K562 (cell line): ENCODE data around the gene SLC25A21. TPM values are rescaled to one million over a fixed set of nuclear protein-coding genes. Genes with fewer than 3 reads are reported as not detected.

ENCODE experiments used
- ATAC-seq: fragments of 200-7000 bp; cut with Tn5 transposase; 3 replicates; pipeline ENCODE4 v1.9.1; 2020; ENCODE audit warnings: moderate library complexity
- BruUV-seq: library from RNA; stranded (reverse); fragments of 400-500 nt; replicated peaks from 2 replicates; lab custom pipeline; 2021; lab: Mats Ljungman, UMichigan
- CTCF ChIA-PET: fragments of 300-600 bp; formaldehyde crosslinking; extraction: SDS; loops from one replicate; lab custom pipeline; 2021; ENCODE audit warnings: low intra/inter-chr PET ratio; lab: Yijun Ruan, JAX
- POLR2A ChIA-PET: fragments of 300-600, 350-650 bp; sonication (Branson Sonifier 250); formaldehyde crosslinking; extraction: SDS; loops from one replicate; lab custom pipeline; 2021; ENCODE audit warnings: antibody characterized with exemption, inconsistent platforms; lab: Yijun Ruan, JAX
- DNase-seq, 4 experiments: peaks; one replicate each; pipeline versions ENCODE4 v3.0.0 to v3.0.0-alpha.2; 2011 to 2018; ENCODE audit warnings: low spot score in 3 of 4, mixed read lengths in 3 of 4; ENCODE audit errors: extremely low read depth in 1 of 4
- FAIRE-seq: peaks from 2 replicates; lab custom pipeline; 2011; peaks lifted over from hg19 to GRCh38; lab: Jason Lieb, UNC
- H2AFZ ChIP-seq: 2 replicates; pipeline ENCODE4 v1.6.0; 2011; ENCODE audit warnings: low read depth, low read length, control low read depth, inconsistent platforms
- H3K27ac ChIP-seq: fragments of 200-600 bp; 3 replicates; pipeline ENCODE4 v1.8.0; 2011; ENCODE audit warnings: low read depth, mild to moderate bottlenecking, control low read depth, inconsistent platforms, low read length, moderate library complexity, mixed read lengths; ENCODE audit errors: extremely low read depth
- H3K27me3 ChIP-seq, 2 experiments: fragments of 300-600 bp in 1 of 2; 2 replicates in 1 of 2; 3 replicates in 1 of 2; pipeline versions ENCODE4 v1.6.0 to v1.8.0; 2011; ENCODE audit warnings: inconsistent platforms in 2 of 2, low read length in 2 of 2, mild to moderate bottlenecking in 1 of 2, mixed read lengths in 1 of 2, moderate library complexity in 1 of 2; ENCODE audit not compliant: control insufficient read depth in 2 of 2, insufficient read depth in 2 of 2
- H3K36me3 ChIP-seq: fragments of 300-600 bp; 3 replicates; pipeline ENCODE4 v1.8.0; 2011; ENCODE audit warnings: mild to moderate bottlenecking, low read length, inconsistent platforms; ENCODE audit not compliant: control insufficient read depth, insufficient read depth
- H3K4me1 ChIP-seq, 2 experiments: fragments of 200-600 bp in 1 of 2; replicated peaks in 1 of 2; 2 replicates in 1 of 2; 3 replicates in 1 of 2; pipeline versions ENCODE4 v1.5.1 to v1.8.0; 2011; ENCODE audit warnings: inconsistent platforms in 2 of 2, low read length in 2 of 2, mild to moderate bottlenecking in 1 of 2, mixed read lengths in 1 of 2, moderate library complexity in 1 of 2; ENCODE audit not compliant: control insufficient read depth in 2 of 2, insufficient read depth in 2 of 2
- H3K4me2 ChIP-seq: 2 replicates; pipeline ENCODE4 v1.6.1; 2011; ENCODE audit warnings: low read length, control low read depth, inconsistent platforms, mixed read lengths; ENCODE audit not compliant: insufficient read depth
- H3K4me3 ChIP-seq: fragments of 200-600 bp; sonication (generic), shearing (Covaris generic); 2 replicates; pipeline ENCODE4 v1.5.1; 2016; ENCODE audit warnings: control low read depth, inconsistent platforms
- H3K79me2 ChIP-seq: fragments of 200-600 bp; 3 replicates; pipeline ENCODE4 v1.8.0; 2011; ENCODE audit warnings: low read length, inconsistent platforms; ENCODE audit not compliant: control insufficient read depth, insufficient read depth
- H3K9ac ChIP-seq, 2 experiments: 2 replicates each; pipeline versions ENCODE4 v1.6.0 to v1.6.1; 2011; ENCODE audit warnings: low read depth in 2 of 2, low read length in 2 of 2, control low read depth in 1 of 2, inconsistent platforms in 1 of 2, mild to moderate bottlenecking in 1 of 2, mixed read lengths in 1 of 2; ENCODE audit not compliant: insufficient read depth in 1 of 2
- H3K9me1 ChIP-seq: one replicate; pipeline ENCODE4 v1.6.0; 2011; ENCODE audit warnings: inconsistent platforms, mild to moderate bottlenecking, low read length, moderate library complexity; ENCODE audit not compliant: control insufficient read depth, insufficient read depth
- H3K9me3 ChIP-seq: replicated peaks from 2 replicates; pipeline ENCODE4 v1.5.1; 2011; ENCODE audit warnings: low read depth, low read length, inconsistent platforms; ENCODE audit not compliant: control insufficient read depth, insufficient read depth
- H4K20me1 ChIP-seq: replicated peaks from 2 replicates; pipeline ENCODE4 v1.6.1; 2011; ENCODE audit warnings: low read length, inconsistent platforms, mixed read lengths; ENCODE audit not compliant: control insufficient read depth, insufficient read depth
- CSDE1 ChIP-seq, 2 experiments: fragments of 450-650 bp; IDR thresholded peaks; 2 replicates each; pipeline ENCODE4 v1.6.1; 2016; ENCODE audit warnings: mild to moderate bottlenecking in 1 of 2
- FOSL1 ChIP-seq: fragments of 200-800 bp; sonication (Bioruptor generic); conservative IDR thresholded peaks from 2 replicates; pipeline ENCODE4 v1.6.1; 2016; ENCODE audit warnings: missing genetic modification characterization, missing compliant biosample characterization
- HDGF ChIP-seq: fragments of 450-650 bp; IDR thresholded peaks from 2 replicates; pipeline ENCODE4 v1.6.1; 2016
- JUNB ChIP-seq: fragments of 450-650 bp; formaldehyde crosslinking; conservative IDR thresholded peaks from 2 replicates; pipeline ENCODE4 v1.4.0; 2020; ENCODE audit warnings: mild to moderate bottlenecking
- MBD2 ChIP-seq: sonication (generic); IDR thresholded peaks from 2 replicates; pipeline ENCODE4 v1.6.1; 2016; ENCODE audit warnings: low read depth, borderline replicate concordance
- NFIC ChIP-seq: fragments of 450-650 bp; IDR thresholded peaks from 2 replicates; pipeline ENCODE4 v1.6.1; 2017; ENCODE audit warnings: mild to moderate bottlenecking, inconsistent platforms
- POLR3A ChIP-seq: IDR thresholded peaks from 2 replicates; pipeline ENCODE4 v1.6.1; 2011; ENCODE audit warnings: borderline replicate concordance, mild to moderate bottlenecking, moderate library complexity; ENCODE audit not compliant: insufficient read length, insufficient read depth; ENCODE audit errors: extremely low read depth
- POU5F1 ChIP-seq: fragments of 150-350 bp; IDR thresholded peaks from 2 replicates; pipeline ENCODE4 v1.6.1; 2014; ENCODE audit warnings: borderline replicate concordance, low read length, low read depth, mild to moderate bottlenecking; ENCODE audit not compliant: partially characterized antibody
- RBM39 ChIP-seq: fragments of 200-400 bp; formaldehyde crosslinking; optimal IDR thresholded peaks from 2 replicates; pipeline ENCODE3; 2018; ENCODE audit warnings: low read depth, low read length
- SMAD2 ChIP-seq: fragments of 150-350 bp; IDR thresholded peaks from 2 replicates; pipeline ENCODE4 v1.6.1; 2014; ENCODE audit warnings: low read depth, mild to moderate bottlenecking, low read length
- SMC3 ChIP-seq: conservative IDR thresholded peaks from 2 replicates; pipeline ENCODE4 v1.6.1; 2011; ENCODE audit warnings: low read depth, low read length, improper control_type of control experiment; ENCODE audit not compliant: insufficient read depth
- TRIM24 ChIP-seq, 2 experiments: fragments of 450-650 bp; IDR thresholded peaks; 2 replicates each; pipeline ENCODE4 v1.6.1; 2016
- ZNF311 ChIP-seq: fragments of 250-450 bp; sonication (Bioruptor Pico); IDR thresholded peaks from 2 replicates; pipeline ENCODE4 v1.4.0; 2020; ENCODE audit warnings: mild to moderate bottlenecking, moderate library complexity
- ZNF347 ChIP-seq: fragments of 450-650 bp; formaldehyde crosslinking; IDR thresholded peaks from 2 replicates; pipeline ENCODE4 v1.4.0; 2020; ENCODE audit warnings: low read depth, mild to moderate bottlenecking, moderate library complexity
- ZNF431 ChIP-seq: sonication (generic); formaldehyde crosslinking; IDR thresholded peaks from 2 replicates; pipeline ENCODE4 v1.8.0; 2022; ENCODE audit warnings: mild to moderate bottlenecking, missing genetic modification reagents
- WGBS: fragments of 100-300 bp; shearing (Covaris generic); methylation state at CpG from one replicate; pipeline ENCODE4 v1.1.6; 2016; ENCODE audit warnings: low coverage, mixed read lengths; ENCODE audit not compliant: insufficient coverage; ENCODE audit errors: missing lambda C conversion rate; 5-methylcytosine and 5-hydroxymethylcytosine counted together
- in situ Hi-C: fragments of 300-500 bp; cut with MboI; formaldehyde crosslinking; loops from 4 replicates; pipeline ENCODE4 v1.15.0; 2018; ENCODE audit warnings: inconsistent platforms, mixed read lengths
- intact Hi-C: fragments of 100-400 bp; cut with micrococcal nuclease; formaldehyde crosslinking; loops from 2 replicates; pipeline ENCODE4 v1.14.2; 2022
- polyA plus RNA-seq, 8 experiments: library from polyadenylated mRNA; depleted of rRNA in 4 of 8; stranded (reverse) in 5 of 8; unstranded in 3 of 8; fragments of >200 nt; fragmentation: Nextera tagmentation in 2 of 8; fragmentation: Illumina TruSeq in 1 of 8; extraction: Ambion mirVana in 2 of 8; extraction: Trizol in 1 of 8; gene quantifications; 2 replicates each; pipeline versions ENCODE4 v1.2.1 to v1.2.3, GENCODE V29; 2011 to 2014; ENCODE audit warnings: inconsistent platforms in 1 of 8, missing spikeins in 1 of 8
- total RNA-seq, 7 experiments: library from RNA; depleted of rRNA in 6 of 7; stranded (reverse); fragments of >200 nt in 6 of 7; fragmentation: Illumina TruSeq in 2 of 7; extraction: Trizol in 2 of 7; gene quantifications; 2 replicates each; pipeline versions ENCODE4 v1.2.1 to v1.2.3, GENCODE V29; 2011 to 2021; ENCODE audit warnings: low replicate concordance in 1 of 7
- TF ChIP-seq, protein P1 (sequence below): sonication (generic); formaldehyde crosslinking; IDR thresholded peaks from 2 replicates; pipeline ENCODE4 v1.8.1; 2022; ENCODE audit warnings: missing genetic modification reagents
- TF ChIP-seq, protein P2 (sequence below): fragments of 450-650 bp; IDR thresholded peaks from 2 replicates; pipeline ENCODE4 v1.6.1; 2016; ENCODE audit warnings: borderline replicate concordance
- TF ChIP-seq, protein P3 (sequence below): sonication (generic); formaldehyde crosslinking; IDR thresholded peaks from 2 replicates; pipeline ENCODE4 v1.8.0; 2022; ENCODE audit warnings: mild to moderate bottlenecking, missing genetic modification reagents

The SLC25A21 gene
- total and polyA plus RNA-seq, 9 of the 15 experiments (the other 6 are each of a cell fraction or from before 2014, with no cell fraction given), result 15.2 to 46.7 (median 28.7) TPM

DNA sequence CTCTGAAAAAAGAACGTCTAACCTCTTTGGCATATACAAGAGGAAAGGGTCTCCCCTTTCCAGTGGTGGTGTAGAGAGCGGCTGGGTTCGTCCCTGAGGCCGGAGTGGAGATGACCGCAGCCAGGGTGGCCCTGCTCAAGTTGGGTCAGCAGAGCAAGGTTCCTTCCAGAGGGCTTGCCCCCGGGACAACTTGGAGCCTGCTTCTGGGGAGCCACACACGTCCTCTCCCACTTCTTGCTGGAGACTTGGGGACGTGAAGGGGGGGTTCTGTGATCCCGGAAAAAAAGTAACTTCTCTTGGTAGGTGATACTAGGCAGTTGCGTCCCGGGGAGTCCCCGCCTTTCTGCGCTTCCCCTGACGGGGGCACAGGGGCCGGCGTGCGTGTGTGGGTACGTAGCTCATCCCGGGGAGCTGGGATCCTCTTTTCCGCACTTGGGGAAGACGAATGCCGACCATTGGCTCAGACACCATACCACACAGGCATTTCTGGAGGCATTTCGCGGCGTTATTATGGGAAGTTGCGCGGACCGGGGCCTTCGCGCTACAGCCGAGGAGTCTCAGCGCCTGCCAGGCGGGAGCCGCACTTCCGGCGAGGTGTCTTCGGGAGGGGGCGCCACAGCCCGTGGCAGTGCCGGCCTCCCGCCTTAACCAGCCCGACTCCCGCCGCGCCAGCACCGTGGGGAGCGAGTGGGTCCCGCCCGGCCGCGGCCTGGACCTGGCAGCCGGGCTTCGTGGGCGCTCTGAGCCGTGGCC is 525.6 kb downstream of the SLC25A21 start:
- Histone ChIP-seq H3K36me3 (no peaks in the 10 kb centered on the region), H3K27ac (no peak overlapping the region), H2AFZ (no peak overlapping the region), H3K4me2 (no peak overlapping the region), H3K9me3 (no peaks in the 10 kb centered on the region), H3K79me2 (no peaks in the 10 kb centered on the region), H3K4me1 (peaks cover 0 to 17% of the 10 kb centered on the region in 2 experiments; a peak in 2 of 5 replicates), H3K4me3 (no peak overlapping the region), H3K9ac (no peak overlapping the region; a peak in 1 of 4 replicates), H3K9me1 (no peaks in the 10 kb centered on the region), H4K20me1 (no peaks in the 10 kb centered on the region), H3K27me3 (peaks cover 0 to 10% of the 10 kb centered on the region in 2 experiments; a peak in 3 of 5 replicates)
- TF ChIP-seq, protein P1, sequence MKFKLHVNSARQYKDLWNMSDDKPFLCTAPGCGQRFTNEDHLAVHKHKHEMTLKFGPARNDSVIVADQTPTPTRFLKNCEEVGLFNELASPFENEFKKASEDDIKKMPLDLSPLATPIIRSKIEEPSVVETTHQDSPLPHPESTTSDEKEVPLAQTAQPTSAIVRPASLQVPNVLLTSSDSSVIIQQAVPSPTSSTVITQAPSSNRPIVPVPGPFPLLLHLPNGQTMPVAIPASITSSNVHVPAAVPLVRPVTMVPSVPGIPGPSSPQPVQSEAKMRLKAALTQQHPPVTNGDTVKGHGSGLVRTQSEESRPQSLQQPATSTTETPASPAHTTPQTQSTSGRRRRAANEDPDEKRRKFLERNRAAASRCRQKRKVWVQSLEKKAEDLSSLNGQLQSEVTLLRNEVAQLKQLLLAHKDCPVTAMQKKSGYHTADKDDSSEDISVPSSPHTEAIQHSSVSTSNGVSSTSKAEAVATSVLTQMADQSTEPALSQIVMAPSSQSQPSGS (CRISPR knock-in tag), result no peak
- TF ChIP-seq ZNF347 (CRISPR knock-in tag) (no peak), SMAD2 (no peak), MBD2 (no peak), JUNB (CRISPR knock-in tag) (no peak), CSDE1 (IDR thresholded peaks at IDR 0.05) (no peak), POU5F1 (no peak), POLR3A (no peak), RBM39 (no peak), FOSL1 (no peak), TRIM24 (IDR thresholded peaks at IDR 0.05) (no peak), ZNF431 (CRISPR knock-in tag) (no peak), SMC3 (no peak), NFIC (no peak), HDGF (no peak), ZNF311 (CRISPR knock-in tag) (no peak)
- TF ChIP-seq, protein P2, sequence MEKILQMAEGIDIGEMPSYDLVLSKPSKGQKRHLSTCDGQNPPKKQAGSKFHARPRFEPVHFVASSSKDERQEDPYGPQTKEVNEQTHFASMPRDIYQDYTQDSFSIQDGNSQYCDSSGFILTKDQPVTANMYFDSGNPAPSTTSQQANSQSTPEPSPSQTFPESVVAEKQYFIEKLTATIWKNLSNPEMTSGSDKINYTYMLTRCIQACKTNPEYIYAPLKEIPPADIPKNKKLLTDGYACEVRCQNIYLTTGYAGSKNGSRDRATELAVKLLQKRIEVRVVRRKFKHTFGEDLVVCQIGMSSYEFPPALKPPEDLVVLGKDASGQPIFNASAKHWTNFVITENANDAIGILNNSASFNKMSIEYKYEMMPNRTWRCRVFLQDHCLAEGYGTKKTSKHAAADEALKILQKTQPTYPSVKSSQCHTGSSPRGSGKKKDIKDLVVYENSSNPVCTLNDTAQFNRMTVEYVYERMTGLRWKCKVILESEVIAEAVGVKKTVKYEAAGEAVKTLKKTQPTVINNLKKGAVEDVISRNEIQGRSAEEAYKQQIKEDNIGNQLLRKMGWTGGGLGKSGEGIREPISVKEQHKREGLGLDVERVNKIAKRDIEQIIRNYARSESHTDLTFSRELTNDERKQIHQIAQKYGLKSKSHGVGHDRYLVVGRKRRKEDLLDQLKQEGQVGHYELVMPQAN, result no peak
- TF ChIP-seq, protein P3, sequence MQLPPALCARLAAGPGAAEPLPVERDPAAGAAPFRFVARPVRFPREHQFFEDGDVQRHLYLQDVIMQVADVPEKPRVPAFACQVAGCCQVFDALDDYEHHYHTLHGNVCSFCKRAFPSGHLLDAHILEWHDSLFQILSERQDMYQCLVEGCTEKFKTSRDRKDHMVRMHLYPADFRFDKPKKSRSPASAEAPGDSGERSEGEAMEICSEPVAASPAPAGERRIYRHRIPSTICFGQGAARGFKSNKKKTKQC, result no peak
- BruUV-seq, result no TSS peak
- intact Hi-C loops, result loop anchor here (5.0 to 10.0 kb wide), 2 partner anchors 100 to 588 kb away; no protein-coding TSS in a partner anchor
- CTCF ChIA-PET, result interaction anchor here (1.3 kb wide), 1 partner anchor 503 kb away, joined by 6 read pairs; no protein-coding TSS in a partner anchor
- POLR2A ChIA-PET, result interaction anchor here (0.7 to 1.1 kb wide), 2 partner anchors 14 to 587 kb away, joined by 3 to 4 read pairs; partner anchors contain the start of gene PAX9
- ATAC-seq (no peak), FAIRE-seq (no peak), DNase-seq (no peak)
- 13% methylated on average over 11 of the region's 55 CpGs for WGBS
- in situ Hi-C loops, result loop anchor here (25.0 kb wide), 1 partner anchor 490 kb away; no protein-coding TSS in a partner anchor
